Ovary (tissue), 3 donors: ENCODE results near the gene DHX8.

Source experiments
- CTCF ChIP-seq, 3 donors: fragments of 450-650 bp in 2 of 3; fragments of 200-600 bp in 1 of 3; IDR thresholded peaks; one replicate each; pipeline versions ENCODE4 v1.5.1 to v1.8.0; 2016 to 2022; ENCODE audit warnings: antibody characterized with exemption in 3 of 3, mild to moderate bottlenecking in 1 of 3
- EP300 ChIP-seq: sonication (generic); formaldehyde crosslinking; IDR thresholded peaks from one replicate; pipeline ENCODE4 v1.6.1; 2017; ENCODE audit warnings: antibody characterized with exemption
- POLR2A ChIP-seq: fragments of 450-650 bp; IDR thresholded peaks from one replicate; pipeline ENCODE4 v1.6.1; 2017; ENCODE audit warnings: antibody characterized with exemption, mild to moderate bottlenecking, moderate library complexity
- donor health status: DM: no; HTN: no; CAD: no.

GRCh38 chr17:43454868-43455267, 28.9 kb upstream of the DHX8 start:
- TF ChIP-seq EP300 = no peak
- no peak for TF ChIP-seq CTCF (IDR thresholded peaks at IDR 0.05)
- TF ChIP-seq POLR2A = no peak
